ENCODE measurements around the gene TCAIM.
"Not testable (repeated sequence)": the region's sequence is repeated elsewhere in the genome, so short reads cannot be mapped to it uniquely, and the experiment has no call there.

DNA sequence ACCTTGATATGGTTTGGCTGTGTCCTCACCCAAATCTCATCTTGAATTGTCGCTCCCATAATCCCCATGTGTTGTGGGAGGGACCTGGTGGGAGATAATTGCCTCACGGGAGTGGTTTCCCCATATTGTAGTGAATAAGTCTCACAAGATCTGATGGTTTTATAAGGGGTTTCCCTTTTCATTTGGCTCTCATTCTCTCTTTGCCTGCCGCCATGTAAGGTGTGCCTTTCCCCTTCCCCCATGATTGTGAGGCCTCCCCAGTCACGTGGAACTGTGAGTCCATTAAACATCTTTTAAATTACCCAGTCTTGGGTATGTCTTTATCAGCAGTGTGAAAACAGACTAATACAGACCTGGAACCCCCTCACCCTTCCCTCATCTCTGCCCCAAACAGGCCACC lies 79.6 kb downstream of the TCAIM start:
- TF ChIP-seq POLR2A (IDR thresholded peaks at IDR 0.05; ENCODE audit: low read length); GATA1 (IDR thresholded peaks at IDR 0.05; ENCODE audit: low read depth, low read length): not testable (repeated sequence)

Measured in erythroblast (primary cell).